Prostate gland (tissue), 2 donors: ENCODE data around the gene ZFAND3.

Source experiments
- CTCF ChIP-seq, 4 experiments: fragments of 200-600 bp in 2 of 4; fragments of 450-650 bp in 2 of 4; sonication (generic) in 2 of 4; IDR thresholded peaks; 1 replicate in 3 of 4; 2 replicates in 1 of 4; pipeline ENCODE4 v1.5.1; 2016 to 2019; ENCODE audit warnings: antibody characterized with exemption in 4 of 4, mild to moderate bottlenecking in 2 of 4, moderate library complexity in 2 of 4
- POLR2A ChIP-seq: fragments of 450-650 bp; IDR thresholded peaks from one replicate; pipeline ENCODE4 v1.6.1; 2016; ENCODE audit warnings: antibody characterized with exemption, mild to moderate bottlenecking
- POLR2AphosphoS5 ChIP-seq: sonication (generic); formaldehyde crosslinking; IDR thresholded peaks from one replicate; pipeline ENCODE4 v1.6.1; 2017; ENCODE audit warnings: antibody characterized with exemption

GRCh38 chr6:37871616-37872372 lies 52.3 kb downstream of the ZFAND3 start:
- TF ChIP-seq POLR2A (no peak), CTCF (IDR thresholded peaks at IDR 0.05) (no peak), POLR2AphosphoS5 (no peak)
